ENCODE results near the gene UBTFL1. TPM values are rescaled to one million over a fixed set of nuclear protein-coding genes. Genes with fewer than 3 reads are reported as not detected.
"Not testable (repeated sequence)": the region's sequence is repeated elsewhere in the genome, so short reads cannot be mapped to it uniquely, and the experiment has no call there.

Gene UBTFL1
- not detected for total RNA-seq
- long read RNA-seq, donor 1: 0 reads
- long read RNA-seq, donor 2: 0 reads

GRCh38 chr11:90085650-90086049, at the start of gene UBTFL1:
UBTFL1 (plus strand) TSS chr11:90085950; CDS start chr11:90085950, 0 bp downstream.
- intact Hi-C loops (cut with DNase I); DNase-seq (ENCODE audit: low spot score): not testable (repeated sequence)

- DNase-seq (ENCODE audit: low spot score): peak; percentile 48
- intact Hi-C loops (cut with DNase I): not testable (repeated sequence)
These were observed 34.0 kb upstream of the UBTFL1 start for GRCh38 chr11:90051591-90052209.

- peak; percentile 38 for DNase-seq (ENCODE audit: low spot score)
- intact Hi-C loops (cut with DNase I): not testable (repeated sequence)
These were observed 33.4 kb upstream of the UBTFL1 start for GRCh38 chr11:90052311-90052710.

- DNase-seq (ENCODE audit: low spot score); intact Hi-C loops (cut with DNase I): not testable (repeated sequence)
These were observed 32.2 kb upstream of the UBTFL1 start for GRCh38 chr11:90053545-90053944.

GRCh38 chr11:90088731-90089130, 3.0 kb downstream of the UBTFL1 start:
- DNase-seq (ENCODE audit: low spot score); intact Hi-C loops (cut with DNase I): not testable (repeated sequence)

DNA sequence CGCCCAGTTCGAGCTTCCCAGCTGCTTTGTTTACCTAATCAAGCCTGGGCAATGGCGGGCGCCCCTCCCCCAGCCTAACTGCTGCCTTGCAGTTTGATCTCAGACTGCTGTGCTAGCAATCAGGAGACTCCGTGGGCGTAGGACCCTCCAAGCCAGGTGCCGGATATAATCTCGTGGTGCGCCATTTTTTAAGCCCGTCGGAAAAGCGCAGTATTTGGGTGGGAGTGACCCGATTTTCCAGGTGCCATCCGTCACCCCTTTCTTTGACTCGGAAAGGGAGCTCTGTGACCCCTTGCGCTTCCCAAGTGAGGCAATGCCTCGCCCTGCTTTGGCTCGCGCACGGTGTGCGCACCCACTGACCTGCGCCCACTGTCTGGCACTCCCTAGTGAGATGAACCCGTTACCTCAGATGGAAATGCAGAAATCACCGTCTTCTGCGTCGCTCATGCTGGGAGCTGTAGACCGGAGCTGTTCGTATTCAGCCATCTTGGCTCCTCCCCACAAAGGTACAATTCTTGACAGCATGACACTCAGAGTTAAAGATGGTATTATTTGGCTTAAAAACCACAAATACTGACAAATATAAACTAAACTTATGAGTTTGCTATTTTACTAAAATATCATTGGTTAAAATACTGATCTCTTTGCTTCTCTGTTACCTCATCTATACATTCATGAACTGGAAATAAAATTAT, 9.6 kb downstream of the UBTFL1 start:
- intact Hi-C loops (cut with DNase I); DNase-seq (ENCODE audit: low spot score): not testable (repeated sequence)

GRCh38 chr11:90098261-90098660, 12.5 kb downstream of the UBTFL1 start:
- DNase-seq (ENCODE audit: low spot score); intact Hi-C loops (cut with DNase I): not testable (repeated sequence)

DNA sequence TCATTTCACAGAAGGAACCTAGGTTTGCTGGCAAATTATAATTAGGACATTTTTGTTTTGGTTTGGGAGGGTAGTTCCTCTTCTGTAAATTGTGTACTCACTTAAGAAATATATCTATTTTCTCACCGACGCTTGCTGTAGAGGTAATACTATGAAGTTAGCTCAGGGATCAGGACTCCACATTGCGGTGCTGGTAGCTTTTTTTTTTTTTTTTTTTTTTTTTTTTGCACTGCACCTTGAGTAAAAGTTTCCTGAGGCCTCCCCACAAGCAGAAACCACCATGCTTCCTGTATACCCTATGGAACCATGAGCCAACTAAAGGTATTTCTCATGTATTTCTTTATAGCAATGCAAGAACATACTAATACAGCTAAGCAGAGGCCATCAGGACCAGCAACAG, 14.7 kb downstream of the UBTFL1 start:
- no peak for DNase-seq (ENCODE audit: low spot score)
- intact Hi-C loops (cut with DNase I): no loop called here

GRCh38 chr11:90113541-90113940, 27.8 kb downstream of the UBTFL1 start:
- intact Hi-C loops (cut with DNase I): no loop called here
- no peak for DNase-seq (ENCODE audit: low spot score)

- intact Hi-C loops (cut with DNase I): no loop called here
- no peak for DNase-seq (ENCODE audit: low spot score)
These were observed 34.4 kb downstream of the UBTFL1 start for GRCh38 chr11:90120191-90120590.

GRCh38 chr11:90124371-90124770, 38.6 kb downstream of the UBTFL1 start:
- intact Hi-C loops (cut with DNase I): no loop called here

DNA sequence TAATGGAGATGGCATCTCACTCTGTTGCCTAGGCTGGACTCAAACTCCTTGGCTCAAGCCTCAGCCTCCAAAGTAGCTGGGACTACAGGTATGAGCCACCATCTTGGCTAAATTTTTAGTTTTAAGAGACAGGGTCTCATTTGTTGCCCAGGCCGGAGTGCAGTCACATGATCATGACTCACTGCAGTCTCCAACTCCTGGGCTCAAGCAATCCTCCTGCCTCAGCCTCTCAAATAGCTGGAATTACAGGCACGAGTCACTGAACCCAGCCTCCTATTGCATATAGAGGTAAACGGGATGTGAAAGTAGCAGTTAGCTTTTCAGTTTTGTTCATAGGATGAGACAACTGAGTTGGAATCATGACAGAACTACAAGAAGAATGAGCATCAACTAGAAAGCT, 39.2 kb downstream of the UBTFL1 start:
- intact Hi-C loops (cut with DNase I): no loop called here
- no peak for DNase-seq (ENCODE audit: low spot score)

More at GRCh38 chr11:90124371-90124770, 38.6 kb downstream of the UBTFL1 start:
- DNase-seq (ENCODE audit: low spot score): no peak

- intact Hi-C loops (cut with DNase I): loop anchor here in 1 of 2 donors (10.0 kb wide), 1 partner anchor 1049 kb away; no protein-coding TSS in a partner anchor
- DNase-seq (ENCODE audit: low spot score): no peak
These were observed 48.1 kb downstream of the UBTFL1 start for GRCh38 chr11:90133560-90134477.

DNA sequence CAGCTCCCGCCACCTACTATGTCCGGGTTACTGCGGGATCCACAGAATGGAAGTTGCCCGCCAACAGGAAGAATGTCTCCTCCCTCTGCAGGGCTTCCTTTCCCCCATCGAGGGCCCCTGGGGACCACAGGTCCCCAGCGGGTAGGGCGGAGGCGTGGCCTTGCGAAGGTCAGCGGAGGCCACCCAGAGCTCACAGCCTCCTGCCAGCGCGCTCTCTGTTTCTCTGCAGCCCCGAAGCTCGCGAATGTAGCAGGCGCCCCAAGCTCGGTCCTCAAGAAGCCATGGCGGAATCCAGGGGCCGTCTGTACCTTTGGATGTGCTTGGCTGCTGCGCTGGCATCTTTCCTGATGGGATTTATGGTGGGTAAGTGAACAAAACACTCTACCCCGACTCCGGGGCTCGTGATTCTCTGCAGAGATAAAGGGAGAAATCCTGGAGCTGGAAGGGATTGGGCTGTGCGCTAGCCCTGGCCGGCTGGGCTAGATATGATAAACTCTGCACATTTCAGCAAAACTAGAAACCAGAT, 48.8 kb downstream of the UBTFL1 start, which contains the start of gene NAALAD2:
TSS of gene NAALAD2 (plus strand) at position 186 of the 526 bp plus-strand sequence. CDS start at position 282, 96 bp downstream.
- peak; percentile 75 for DNase-seq (ENCODE audit: low spot score)

GRCh38 chr11:90135016-90135415, 49.3 kb downstream of the UBTFL1 start:
- intact Hi-C loops (cut with DNase I): loop anchor here in 1 of 2 donors (10.0 kb wide), 1 partner anchor 1050 kb away; no protein-coding TSS in a partner anchor
- no peak for DNase-seq (ENCODE audit: low spot score)

More for the DNA sequence above, 48.8 kb downstream of the UBTFL1 start, which contains the start of gene NAALAD2:
- intact Hi-C loops (cut with DNase I): loop anchor here in 1 of 2 donors (10.0 kb wide), 1 partner anchor 1050 kb away; no protein-coding TSS in a partner anchor
